HG03025 (cell line): ENCODE results near the gene DCUN1D1.

Experiments used
- ATAC-seq: cut with Tn5 transposase; IDR thresholded peaks from one replicate; pipeline ENCODE4 v1.9.1; 2021; ENCODE audit warnings: mild to moderate bottlenecking, moderate library complexity; ENCODE audit not compliant: unreplicated experiment, low FRiP score

Gene DCUN1D1

GRCh38 chr3:182937293-182938051, 42.9 kb downstream of the DCUN1D1 start:
- ATAC-seq: peak; percentile 72

- ATAC-seq: no peak
These were observed 43.4 kb downstream of the DCUN1D1 start for GRCh38 chr3:182936918-182937285.

DNA sequence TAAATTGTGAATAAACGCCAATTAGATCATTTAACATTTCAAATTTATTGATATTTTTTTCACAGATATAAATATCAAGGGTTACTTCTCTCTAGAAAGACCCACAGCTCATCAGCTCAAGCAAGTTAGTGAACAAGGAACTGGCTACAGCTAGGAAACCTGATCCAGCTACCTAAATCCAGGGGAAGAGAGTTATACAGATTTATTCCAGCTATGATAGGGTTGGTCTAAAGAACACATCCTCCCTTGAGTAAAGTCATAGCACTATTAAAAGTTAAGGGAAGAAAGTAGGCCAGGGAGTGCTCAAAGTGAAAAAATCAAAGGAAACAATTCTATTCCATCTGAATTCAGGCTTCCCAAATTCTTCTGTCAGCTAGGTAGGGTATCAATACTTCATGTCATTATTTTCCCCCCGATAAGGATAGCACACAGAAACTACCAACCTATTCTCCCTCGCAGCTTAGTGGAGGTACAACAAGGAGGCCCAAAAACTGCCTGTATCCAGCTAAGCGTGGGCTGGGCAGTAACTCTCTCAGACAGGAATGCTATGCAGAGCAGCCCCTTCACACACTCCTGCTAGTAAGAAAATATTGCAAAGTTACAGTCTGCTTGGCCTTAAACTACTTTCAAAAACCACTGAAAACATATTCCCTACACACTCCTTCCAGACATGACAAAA, 44.0 kb downstream of the DCUN1D1 start:
- no peak for ATAC-seq

DNA sequence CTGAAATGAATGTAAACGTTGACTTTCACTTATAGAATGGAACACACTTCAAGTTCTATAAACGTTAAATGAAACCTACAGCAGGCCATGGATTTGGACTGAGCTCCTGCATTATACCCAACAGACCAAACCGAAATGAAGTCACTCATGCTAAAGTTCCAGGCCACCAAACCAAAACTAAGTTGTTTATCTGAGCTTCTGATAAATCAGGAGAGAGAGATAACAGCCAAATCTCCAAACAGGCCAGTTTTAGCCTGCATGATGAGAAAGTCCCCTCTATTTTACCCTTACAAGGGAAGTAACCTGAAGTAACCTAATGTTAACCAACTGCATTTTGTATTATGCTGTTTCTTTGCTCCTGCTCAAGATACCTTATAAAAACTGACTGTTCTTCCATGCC, 44.5 kb downstream of the DCUN1D1 start:
- no peak for ATAC-seq

GRCh38 chr3:182925944-182926337, 54.4 kb downstream of the DCUN1D1 start:
- no peak for ATAC-seq

DNA sequence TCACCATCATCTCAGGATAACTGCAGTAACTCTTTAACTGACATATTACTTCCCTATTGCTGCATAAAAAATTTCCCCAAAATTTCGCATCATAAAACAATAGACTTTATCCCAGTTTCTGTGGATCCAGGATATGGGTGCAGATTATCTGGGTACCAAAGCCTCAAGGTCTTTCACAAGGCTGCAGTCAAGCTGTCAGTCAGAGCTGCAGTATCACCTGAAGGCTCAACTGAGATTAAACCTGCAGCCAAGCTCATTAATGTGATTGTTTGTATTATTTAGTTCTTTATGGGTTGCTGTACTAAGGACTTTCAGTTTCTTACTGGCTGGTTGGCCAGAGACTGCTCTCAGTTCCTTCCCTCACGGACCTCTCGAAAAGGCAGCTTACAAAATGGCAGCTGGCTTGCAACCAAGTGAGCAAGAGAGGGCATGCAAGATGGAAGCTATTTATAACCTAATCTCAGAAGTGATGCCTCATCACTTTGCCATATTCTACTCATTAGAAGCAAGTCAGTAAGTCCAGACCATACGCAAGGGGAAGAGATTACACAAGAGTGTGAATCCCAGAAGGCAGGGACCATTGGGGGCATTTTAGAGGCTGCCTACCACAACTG, 54.9 kb downstream of the DCUN1D1 start:
- peak; percentile 91 for ATAC-seq

DNA sequence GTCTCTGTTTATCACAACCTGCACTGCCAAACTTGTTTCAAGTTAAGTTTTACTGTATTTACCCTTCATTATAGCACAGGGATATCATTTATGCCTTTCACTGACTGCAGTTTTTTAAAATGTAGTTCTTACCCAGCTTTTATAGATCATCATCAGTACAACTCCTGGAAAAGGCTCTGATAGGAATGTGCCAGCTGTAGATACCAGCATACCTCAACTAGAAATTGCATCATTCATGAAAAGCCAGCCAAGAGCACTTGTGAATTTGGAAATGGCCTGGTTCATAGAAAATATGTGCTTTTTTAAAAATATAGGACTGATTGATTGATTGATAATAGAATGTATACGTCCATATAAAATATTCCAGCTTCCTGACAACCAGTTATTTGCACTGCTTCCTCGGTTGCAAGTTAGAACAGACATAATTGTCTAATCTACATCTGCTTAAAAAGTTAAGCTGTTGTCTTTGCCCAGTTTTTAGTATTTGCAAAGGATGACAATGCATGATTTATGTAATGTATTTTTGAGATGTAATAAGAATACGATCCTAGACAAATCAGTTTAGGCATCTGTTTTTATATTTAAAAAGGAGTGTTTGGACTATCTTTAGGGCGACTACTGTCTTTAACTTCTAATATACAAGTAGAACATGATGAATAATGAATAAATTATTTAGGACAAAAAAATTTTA, 58.5 kb downstream of the DCUN1D1 start:
- ATAC-seq: no peak

- no peak for ATAC-seq
These were observed 59.7 kb downstream of the DCUN1D1 start for GRCh38 chr3:182920515-182921084.

- ATAC-seq: no peak
These were observed 60.4 kb downstream of the DCUN1D1 start for GRCh38 chr3:182919866-182920357.

DNA sequence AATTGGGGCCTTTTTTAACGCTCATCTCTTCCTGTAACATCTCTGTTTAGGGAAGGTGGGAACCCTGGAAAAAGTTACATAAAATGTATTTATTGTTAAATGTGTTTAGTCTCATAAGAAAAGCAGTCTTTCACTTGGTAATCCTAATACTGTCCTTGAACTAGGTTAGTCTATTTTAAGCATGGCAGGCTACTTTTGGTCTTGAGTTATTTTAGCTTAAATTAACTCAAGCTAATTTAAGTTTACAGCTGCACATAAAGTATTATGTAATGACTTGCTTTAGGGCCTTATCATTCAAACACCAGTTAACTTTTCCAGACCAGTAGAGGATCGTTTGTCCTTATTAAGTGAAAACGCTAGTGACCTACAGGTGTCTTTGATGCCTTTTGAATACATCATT, 63.2 kb downstream of the DCUN1D1 start:
- ATAC-seq: no peak

DNA sequence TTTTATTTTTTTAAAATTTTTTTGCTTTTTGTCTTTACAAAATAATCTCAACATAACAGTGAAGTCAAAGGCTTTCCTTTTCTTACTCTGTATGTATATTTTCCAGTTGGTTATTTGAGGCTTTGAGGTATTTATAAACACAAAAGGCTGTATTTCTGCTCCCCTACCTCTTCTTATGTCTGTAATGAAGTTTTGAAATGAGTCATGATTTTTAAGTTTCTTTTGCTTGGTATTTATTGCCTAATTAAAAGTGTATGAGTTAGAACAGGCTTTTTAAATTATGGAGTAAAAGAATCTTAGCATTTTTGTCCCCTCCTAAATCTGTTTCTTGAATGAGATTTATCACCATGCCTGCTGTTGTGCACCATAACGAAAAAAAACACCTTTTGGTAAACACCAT, 66.0 kb downstream of the DCUN1D1 start:
- ATAC-seq: peak; percentile 46

GRCh38 chr3:182913889-182914288, 66.4 kb downstream of the DCUN1D1 start:
- ATAC-seq: peak; percentile 74

DNA sequence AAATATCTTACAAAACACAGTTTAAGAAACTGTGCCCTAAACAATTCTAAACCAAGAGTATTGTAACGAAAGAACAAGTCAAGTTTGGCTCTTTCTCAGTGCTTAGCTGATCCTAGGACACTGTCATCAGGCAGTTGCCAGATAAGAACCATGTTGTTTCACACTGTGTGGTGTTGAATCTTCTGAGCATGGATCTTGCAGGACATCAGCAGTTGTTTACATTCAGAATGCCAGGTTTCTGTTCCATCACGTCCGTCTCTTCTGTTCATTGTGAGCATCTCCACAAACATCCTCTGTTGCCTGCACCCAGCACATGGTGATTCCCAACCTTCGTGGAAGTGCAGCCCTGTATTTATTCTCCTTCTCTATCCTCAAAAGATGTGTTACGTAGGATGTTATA, 67.9 kb downstream of the DCUN1D1 start:
- ATAC-seq: no peak

DNA sequence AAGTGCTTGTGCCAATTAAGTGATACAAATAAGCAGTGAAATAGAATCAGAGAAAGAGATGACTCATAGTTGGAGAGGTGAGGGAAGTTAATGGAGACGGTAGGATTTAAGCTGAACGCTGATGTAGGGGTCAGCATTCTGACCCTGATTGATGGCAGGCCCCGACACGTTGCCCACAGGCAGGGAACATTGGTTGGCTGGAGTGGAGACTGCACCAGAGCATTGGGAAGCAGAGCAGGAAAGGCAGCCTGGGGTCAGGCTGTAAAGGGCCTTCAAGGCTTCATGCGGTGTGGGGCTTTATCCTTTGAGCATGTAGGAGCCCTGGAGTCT, 68.6 kb downstream of the DCUN1D1 start:
- ATAC-seq: no peak

GRCh38 chr3:182910936-182911781, 69.2 kb downstream of the DCUN1D1 start:
- no peak for ATAC-seq

GRCh38 chr3:182909318-182910040, 70.9 kb downstream of the DCUN1D1 start:
- ATAC-seq: no peak

DNA sequence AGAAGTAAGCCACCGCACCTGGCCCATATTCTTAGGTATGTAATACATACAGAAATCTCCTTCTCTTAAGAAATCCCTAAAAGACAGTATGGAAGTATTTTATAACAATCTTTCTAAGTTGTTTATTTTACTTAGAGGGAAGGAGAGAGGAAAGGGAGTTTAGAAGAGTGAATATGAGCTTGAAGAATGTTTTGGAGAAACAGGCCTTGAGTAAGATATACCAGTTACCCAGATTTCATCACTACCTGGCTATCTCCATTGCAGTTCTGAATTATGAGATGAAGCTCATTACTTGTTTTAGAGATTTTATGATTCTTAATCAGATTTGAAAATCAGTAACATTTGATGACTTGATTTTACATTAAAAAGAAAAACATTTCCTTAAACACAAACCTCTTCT, 71.9 kb downstream of the DCUN1D1 start:
- ATAC-seq: no peak

- no peak for ATAC-seq
These were observed 74.3 kb downstream of the DCUN1D1 start for GRCh38 chr3:182906036-182906435.

DNA sequence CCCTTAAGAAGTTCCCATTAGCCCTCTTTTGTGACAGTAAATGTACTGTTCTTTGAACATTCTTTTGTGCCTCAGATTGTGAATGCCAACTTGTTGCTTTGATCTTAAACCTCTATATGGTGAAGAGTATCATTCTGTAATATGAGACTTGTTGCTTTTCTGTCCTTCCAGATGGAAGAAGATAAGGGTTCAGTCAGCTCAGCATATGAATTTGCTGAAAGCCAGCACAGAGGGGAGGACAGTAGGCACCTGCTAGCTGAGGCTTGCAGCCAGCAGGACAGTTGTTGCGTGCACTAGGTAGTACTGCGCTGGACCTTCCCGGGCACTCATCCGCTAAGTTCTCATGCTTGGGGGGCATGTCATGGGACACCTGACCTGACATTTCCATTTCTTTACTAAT, 74.7 kb downstream of the DCUN1D1 start:
- ATAC-seq: no peak
